ENCODE results near the gene RABL6. TPM values are rescaled to one million over a fixed set of nuclear protein-coding genes. Genes with fewer than 3 reads are reported as not detected.

The RABL6 gene
- total RNA-seq, 1 donor, result 64.8 TPM

DNA sequence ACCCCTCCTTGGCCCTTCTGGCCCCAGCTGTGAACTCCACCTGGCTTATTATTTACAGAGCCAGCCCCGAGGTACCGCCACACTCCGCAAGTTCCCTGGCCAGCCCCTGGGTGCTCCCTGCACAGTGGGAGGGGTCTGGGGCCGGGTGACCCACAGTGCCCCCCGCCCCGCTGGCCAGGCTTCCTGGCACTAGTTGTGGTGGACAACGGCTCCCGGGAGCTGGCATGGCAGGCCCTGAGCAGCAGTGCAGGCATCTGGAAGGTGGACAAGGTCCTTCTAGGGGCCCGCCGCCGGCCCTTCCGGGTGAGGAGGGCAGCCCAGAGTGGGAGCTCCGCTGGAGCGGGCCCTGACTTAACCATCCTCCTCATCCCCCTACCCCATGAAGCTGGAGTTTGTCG is 48.3 kb downstream of the RABL6 start:
- Histone ChIP-seq H3K4me2 (ENCODE audit: insufficient read depth, low read length) (no peak overlapping the region), H3K4me1 (ENCODE audit: insufficient read depth, low read length) (peaks cover 11% of the 10 kb centered on the region), H4K20me1 (ENCODE audit: insufficient read depth, low read length) (peaks cover 10% of the 10 kb centered on the region), H3K36me3 (ENCODE audit: insufficient read depth, low read length) (peaks cover 6% of the 10 kb centered on the region), H3K27ac (ENCODE audit: low read depth, low read length) (no peak overlapping the region), H3K79me2 (ENCODE audit: insufficient read depth, low read length) (no peaks in the 10 kb centered on the region), H3K4me3 (ENCODE audit: insufficient read depth, low read length) (no peak overlapping the region), H3K9me3 (ENCODE audit: low read depth, low read length) (no peaks in the 10 kb centered on the region), H3K27me3 (ENCODE audit: insufficient read depth, low read length) (no peaks in the 10 kb centered on the region), H2AFZ (ENCODE audit: low read length) (no peak overlapping the region)
- DNase-seq (ENCODE audit: insufficient read length, low spot score, missing footprints), result peak; percentile 65
- TF ChIP-seq CTCF (IDR thresholded peaks at IDR 0.05; ENCODE audit: extremely low read depth, low read depth, low read length), result no peak

DNA sequence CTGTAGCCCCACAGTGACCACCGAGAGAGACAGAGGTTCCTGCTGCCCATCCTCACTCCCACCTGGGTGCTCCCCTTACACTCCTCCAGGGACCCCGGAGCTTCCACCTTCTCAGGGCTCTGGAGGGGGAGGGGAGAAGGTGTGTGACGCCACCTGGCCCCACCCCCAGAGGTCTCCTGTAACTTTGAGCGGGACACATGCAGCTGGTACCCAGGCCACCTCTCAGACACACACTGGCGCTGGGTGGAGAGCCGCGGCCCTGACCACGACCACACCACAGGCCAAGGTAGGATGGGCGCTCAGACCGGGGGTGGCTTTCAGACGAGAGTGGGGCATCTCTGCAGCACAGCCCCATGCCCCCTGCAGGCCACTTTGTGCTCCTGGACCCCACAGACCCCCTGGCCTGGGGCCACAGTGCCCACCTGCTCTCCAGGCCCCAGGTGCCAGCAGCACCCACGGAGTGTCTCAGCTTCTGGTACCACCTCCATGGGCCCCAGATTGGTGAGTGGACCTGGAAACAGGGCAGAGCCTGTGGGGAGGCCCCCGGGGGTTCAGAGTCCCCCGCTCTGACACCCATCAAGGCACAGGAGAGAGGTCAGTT is 48.9 kb downstream of the RABL6 start:
- H3K4me1 ChIP-seq (ENCODE audit: insufficient read depth, low read length), result peaks cover 11% of the 10 kb centered on the region
- no peak overlapping the region for H3K4me3 ChIP-seq (ENCODE audit: insufficient read depth, low read length)
- H3K27ac ChIP-seq (ENCODE audit: low read depth, low read length), result no peak overlapping the region
- H3K36me3 ChIP-seq (ENCODE audit: insufficient read depth, low read length), result peaks cover 3% of the 10 kb centered on the region
- H3K27me3 ChIP-seq (ENCODE audit: insufficient read depth, low read length), result no peaks in the 10 kb centered on the region
- peaks cover 10% of the 10 kb centered on the region for H4K20me1 ChIP-seq (ENCODE audit: insufficient read depth, low read length)
- no peaks in the 10 kb centered on the region for H3K9me3 ChIP-seq (ENCODE audit: low read depth, low read length)
- DNase-seq (ENCODE audit: insufficient read length, low spot score, missing footprints), result peak; percentile 74
- no peak for TF ChIP-seq CTCF (IDR thresholded peaks at IDR 0.05; ENCODE audit: extremely low read depth, low read depth, low read length)
- H3K4me2 ChIP-seq (ENCODE audit: insufficient read depth, low read length), result no peak overlapping the region
- no peak overlapping the region for H2AFZ ChIP-seq (ENCODE audit: low read length)
- H3K79me2 ChIP-seq (ENCODE audit: insufficient read depth, low read length), result no peaks in the 10 kb centered on the region

GRCh38 chr9:136857166-136857565 is 49.4 kb downstream of the RABL6 start:
- no peak for TF ChIP-seq CTCF (IDR thresholded peaks at IDR 0.05; ENCODE audit: extremely low read depth, low read depth, low read length)
- Histone ChIP-seq H3K27me3 (ENCODE audit: insufficient read depth, low read length) (no peaks in the 10 kb centered on the region), H3K36me3 (ENCODE audit: insufficient read depth, low read length) (peaks cover 6% of the 10 kb centered on the region), H3K4me2 (ENCODE audit: insufficient read depth, low read length) (no peak overlapping the region), H3K27ac (ENCODE audit: low read depth, low read length) (no peak overlapping the region), H3K4me1 (ENCODE audit: insufficient read depth, low read length) (peaks cover 11% of the 10 kb centered on the region), H3K79me2 (ENCODE audit: insufficient read depth, low read length) (no peaks in the 10 kb centered on the region), H3K4me3 (ENCODE audit: insufficient read depth, low read length) (no peak overlapping the region), H2AFZ (ENCODE audit: low read length) (no peak overlapping the region), H4K20me1 (ENCODE audit: insufficient read depth, low read length) (peaks cover 10% of the 10 kb centered on the region), H3K9me3 (ENCODE audit: low read depth, low read length) (no peaks in the 10 kb centered on the region)
- peak; percentile 86 for DNase-seq (ENCODE audit: insufficient read length, low spot score, missing footprints)

GRCh38 chr9:136857581-136858412 is 50.0 kb downstream of the RABL6 start:
- Histone ChIP-seq H2AFZ (ENCODE audit: low read length) (no peak overlapping the region), H3K4me2 (ENCODE audit: insufficient read depth, low read length) (no peak overlapping the region), H3K27ac (ENCODE audit: low read depth, low read length) (no peak overlapping the region), H3K4me1 (ENCODE audit: insufficient read depth, low read length) (peaks cover 11% of the 10 kb centered on the region), H3K9me3 (ENCODE audit: low read depth, low read length) (no peaks in the 10 kb centered on the region), H3K27me3 (ENCODE audit: insufficient read depth, low read length) (no peaks in the 10 kb centered on the region), H4K20me1 (ENCODE audit: insufficient read depth, low read length) (peaks cover 10% of the 10 kb centered on the region), H3K79me2 (ENCODE audit: insufficient read depth, low read length) (no peaks in the 10 kb centered on the region), H3K36me3 (ENCODE audit: insufficient read depth, low read length) (peaks cover 13% of the 10 kb centered on the region), H3K4me3 (ENCODE audit: insufficient read depth, low read length) (no peak overlapping the region)
- no peak for TF ChIP-seq CTCF (IDR thresholded peaks at IDR 0.05; ENCODE audit: extremely low read depth, low read depth, low read length)
- DNase-seq (ENCODE audit: insufficient read length, low spot score, missing footprints), result peak; percentile 91
